LNCaP clone FGC (cell line): ENCODE data around the gene DTYMK.

Experiments
- DNase-seq: peaks from one replicate; pipeline ENCODE4 v3.0.0-alpha.2; 2011; ENCODE audit warnings: low read depth
- H3K4me3 ChIP-seq: 2 replicates; pipeline ENCODE4 v1.5.1; 2011; ENCODE audit warnings: mild to moderate bottlenecking, low read depth, low read length, control low read depth
- CTCF ChIP-seq: IDR thresholded peaks from 2 replicates; pipeline ENCODE4 v1.5.1; 2012; ENCODE audit warnings: mild to moderate bottlenecking; ENCODE audit not compliant: control insufficient read depth, insufficient read depth; ENCODE audit errors: extremely low read depth

DTYMK gene

GRCh38 chr2:241678307-241678706 is 8.3 kb downstream of the DTYMK start:
- no peak for DNase-seq
- no peak for TF ChIP-seq CTCF
- H3K4me3 ChIP-seq = no peak overlapping the region

GRCh38 chr2:241677392-241677791 is 9.2 kb downstream of the DTYMK start:
- DNase-seq = no peak
- no peak for TF ChIP-seq CTCF
- H3K4me3 ChIP-seq = no peak overlapping the region

- no peak for DNase-seq
- no peak for TF ChIP-seq CTCF
- H3K4me3 ChIP-seq = no peak overlapping the region
Measured at GRCh38 chr2:241676665-241677064, 9.9 kb downstream of the DTYMK start.

GRCh38 chr2:241675885-241676284 is 10.7 kb downstream of the DTYMK start:
- TF ChIP-seq CTCF = no peak
- no peak for DNase-seq
- H3K4me3 ChIP-seq = no peak overlapping the region

GRCh38 chr2:241673797-241674725 is 12.6 kb downstream of the DTYMK start:
- TF ChIP-seq CTCF = no peak
- no peak for DNase-seq
- H3K4me3 ChIP-seq = no peak overlapping the region

- TF ChIP-seq CTCF = no peak
- H3K4me3 ChIP-seq = no peak overlapping the region
- no peak for DNase-seq
Measured at GRCh38 chr2:241673189-241673663, 13.4 kb downstream of the DTYMK start.
